Cortex of kidney (tissue), 1 donor: ENCODE data around the gene PRPF8.

Experiments used
- DNase-seq: peaks from one replicate; lab custom pipeline; 2025; lab: John Stamatoyannopoulos, UW

Gene PRPF8

DNA sequence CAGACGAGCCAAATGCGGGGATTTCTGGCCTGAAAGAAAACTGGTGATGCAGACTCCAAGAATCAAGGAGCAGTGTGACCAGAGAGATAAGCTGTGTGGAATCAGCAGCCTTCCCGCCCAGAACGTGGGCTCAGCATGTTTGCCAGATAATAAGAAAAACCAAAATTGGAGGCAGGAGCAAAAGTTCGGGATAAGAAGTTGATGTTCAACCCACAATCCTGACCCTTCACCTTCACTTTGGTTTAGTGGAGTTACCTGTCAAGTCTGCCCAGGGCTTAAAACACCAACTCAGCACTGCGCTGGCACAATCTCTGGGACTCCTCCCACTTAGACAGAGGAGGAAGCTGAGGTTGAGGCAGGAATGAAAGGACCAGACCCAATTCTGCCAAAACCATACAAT, 59.1 kb downstream of the PRPF8 start:
- DNase-seq = no peak

DNA sequence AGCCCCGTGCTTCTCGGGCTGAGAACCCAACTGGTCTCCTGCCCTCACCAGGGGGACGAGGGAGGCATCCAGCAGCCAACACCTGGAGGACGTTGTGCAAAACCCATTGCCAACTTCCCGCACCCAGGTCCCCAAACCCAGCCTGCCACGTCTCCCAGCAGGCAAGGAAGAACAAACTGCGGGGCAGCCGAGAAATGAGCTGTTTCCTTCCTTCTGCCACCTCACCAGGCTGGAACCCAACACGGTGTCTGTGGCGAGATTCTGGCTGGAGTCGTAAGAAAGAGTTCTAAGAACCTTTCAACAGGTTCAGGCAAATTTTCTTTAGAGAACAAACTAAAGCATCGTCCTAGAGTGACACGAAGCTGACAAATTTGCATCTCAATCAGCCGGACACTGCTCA, 59.6 kb downstream of the PRPF8 start:
- DNase-seq = no peak

DNA sequence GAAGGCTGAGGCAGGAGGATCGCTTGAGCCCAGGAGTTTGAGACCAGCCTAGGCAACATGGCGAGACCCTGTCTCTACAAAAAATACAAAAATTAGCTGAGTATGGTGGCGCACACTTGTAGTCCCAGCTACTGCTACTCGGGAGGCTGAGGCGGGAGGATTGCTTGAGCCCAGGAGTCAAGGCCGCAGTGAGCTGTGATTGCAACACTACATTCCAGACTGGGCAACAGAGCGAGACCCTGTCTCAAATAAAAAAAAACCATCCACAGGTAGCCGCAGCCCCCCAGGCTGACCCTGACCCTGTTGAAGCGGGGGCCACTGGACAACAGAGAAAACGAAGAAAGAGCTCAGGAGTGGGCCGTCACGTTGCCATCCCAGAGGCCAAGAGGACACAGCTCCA, 60.0 kb downstream of the PRPF8 start:
- no peak for DNase-seq

DNA sequence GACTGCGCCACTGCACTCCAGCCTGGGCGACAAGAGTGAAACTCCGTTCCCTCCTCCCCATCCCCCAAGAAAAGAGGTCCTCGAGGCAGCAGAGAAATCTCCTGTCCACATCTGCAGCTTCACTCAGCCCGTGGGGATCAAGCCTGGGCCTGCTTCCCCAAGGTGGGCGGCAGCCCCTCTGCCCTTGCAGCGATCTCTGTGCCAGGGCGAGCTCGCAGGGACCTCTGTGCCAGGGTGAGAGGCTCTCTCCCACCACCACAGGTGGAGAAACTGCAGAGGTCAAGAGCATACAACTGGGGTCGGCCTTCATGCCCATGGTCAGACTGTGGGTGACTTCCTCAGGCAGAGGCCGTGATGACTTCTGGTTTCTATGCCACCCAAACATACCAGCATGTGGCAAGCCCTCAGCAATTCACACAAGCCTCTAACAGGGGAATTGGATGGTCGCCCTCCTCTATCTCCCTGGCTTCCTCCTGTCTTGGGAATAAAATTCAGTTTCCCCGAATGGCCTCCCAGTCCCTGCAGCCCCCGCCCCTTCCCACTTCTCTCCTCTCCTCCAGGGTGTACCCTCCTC, 61.5 kb downstream of the PRPF8 start:
- DNase-seq = no peak

DNA sequence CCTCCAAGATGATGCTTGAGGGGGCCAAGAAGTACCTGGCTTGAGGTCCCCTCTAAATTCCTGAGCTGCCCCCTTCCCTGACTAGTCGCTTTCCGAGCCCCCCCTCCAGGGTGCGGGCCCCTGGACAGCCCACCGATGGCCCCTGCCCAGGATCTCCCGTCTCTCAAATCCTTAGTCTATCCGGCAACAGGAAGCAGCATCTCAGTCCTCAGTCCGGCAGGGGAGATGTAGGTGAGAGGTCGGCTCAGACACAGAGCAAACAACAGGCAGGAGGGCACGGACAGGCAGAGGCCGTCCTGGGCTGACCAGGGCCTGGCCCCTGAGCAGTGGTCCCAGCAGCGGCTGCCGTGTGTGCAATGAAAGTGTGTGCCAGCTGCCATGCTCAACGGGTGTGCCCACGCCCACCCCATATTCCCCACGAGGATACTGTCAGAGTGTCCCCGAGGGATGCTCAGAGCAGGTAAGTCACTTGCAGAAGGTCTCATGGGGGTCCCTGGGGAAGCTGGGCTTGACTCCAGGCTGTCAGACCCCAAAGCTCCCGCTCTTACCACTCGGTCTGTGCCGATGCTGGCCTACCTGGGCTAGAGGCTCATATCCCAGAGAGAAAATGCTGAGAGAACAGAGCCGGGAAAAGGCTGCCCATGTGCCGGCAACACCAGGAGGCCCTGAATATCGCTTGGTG, 63.3 kb downstream of the PRPF8 start:
- no peak for DNase-seq

DNA sequence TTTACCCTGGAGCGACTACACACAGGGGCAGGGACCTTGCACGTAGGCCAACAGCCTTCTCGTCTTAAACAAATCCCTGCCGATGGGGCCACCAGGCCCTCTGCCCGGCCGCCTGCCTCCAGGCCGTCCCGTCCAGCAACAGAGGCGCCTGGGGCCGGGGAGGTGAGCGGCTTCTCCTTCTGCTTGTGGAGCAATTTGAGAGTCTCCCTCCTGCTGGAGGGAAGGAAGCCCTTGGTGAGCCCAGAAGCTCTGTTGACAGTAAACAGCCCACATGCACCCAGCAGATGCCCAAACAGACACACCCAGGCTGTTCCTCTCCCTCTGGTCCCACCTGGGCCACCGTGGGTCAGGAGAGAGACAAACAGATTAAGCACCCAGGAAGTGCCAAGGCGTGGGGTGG, 64.2 kb downstream of the PRPF8 start:
- DNase-seq = no peak

DNA sequence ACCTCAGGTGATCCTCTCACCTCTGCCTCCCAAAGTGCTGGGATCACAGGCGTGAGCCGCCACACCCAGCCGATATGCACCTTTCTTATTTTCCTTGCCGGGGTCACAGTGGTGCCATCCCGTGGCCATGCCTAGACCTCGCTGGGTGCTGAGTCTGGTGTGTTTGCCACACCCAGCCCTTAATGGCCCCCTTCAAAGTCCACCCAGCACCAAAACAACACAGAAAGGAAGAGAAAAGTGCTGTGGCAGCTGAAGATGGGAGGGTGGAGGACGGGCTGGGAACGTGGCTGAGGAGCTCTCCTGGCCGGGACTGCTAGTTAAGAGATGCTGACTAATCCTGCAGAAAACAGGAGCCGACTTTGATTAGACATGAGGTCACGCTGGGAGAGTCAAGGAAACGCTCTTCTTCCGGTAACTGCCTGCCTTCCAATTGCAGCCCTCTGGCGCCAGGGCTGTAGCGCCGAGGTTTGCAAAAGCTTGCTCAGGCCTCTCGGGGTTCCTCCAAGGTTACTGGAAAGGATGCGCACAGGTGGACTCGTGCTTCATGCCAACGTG, 67.0 kb downstream of the PRPF8 start:
- DNase-seq = no peak

DNA sequence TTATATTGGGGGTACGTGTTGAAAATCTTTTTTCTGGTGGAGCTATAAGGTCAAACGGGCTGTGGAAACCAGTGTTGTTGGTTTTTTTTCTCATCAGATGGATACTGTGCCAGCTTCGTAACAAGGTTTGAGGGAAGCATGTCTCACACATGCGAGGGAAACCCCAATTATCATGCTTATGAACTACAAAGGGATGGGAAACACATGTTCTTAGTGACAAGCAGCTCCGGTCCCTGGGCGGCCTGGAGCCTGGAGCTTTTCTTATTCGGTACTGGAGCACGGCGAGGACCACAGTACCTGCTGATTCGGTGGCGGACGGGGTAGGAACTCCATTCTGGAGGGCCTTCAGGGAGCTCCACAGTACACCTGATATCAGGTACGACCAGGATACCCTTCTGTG, 68.6 kb downstream of the PRPF8 start:
- no peak for DNase-seq

DNA sequence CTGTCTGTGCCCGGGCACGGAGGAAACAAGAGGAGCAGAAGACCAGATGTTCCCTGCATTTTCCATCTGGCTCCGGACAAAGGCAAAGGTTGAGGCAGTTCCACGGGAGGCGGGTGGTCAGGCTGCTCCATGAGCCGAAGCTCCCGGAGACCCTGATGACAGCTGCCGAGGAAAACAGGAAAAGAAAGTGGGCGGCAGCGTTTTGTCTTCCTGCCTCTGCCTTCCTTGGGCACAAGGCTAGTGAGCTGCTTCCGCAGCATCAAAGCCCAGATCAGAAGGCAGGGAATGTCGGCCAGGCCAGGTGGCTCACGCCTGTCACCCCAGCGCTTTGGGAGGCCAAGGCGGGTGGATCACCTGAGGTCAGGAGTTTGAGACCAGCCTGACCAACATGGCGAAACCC, 72.3 kb downstream of the PRPF8 start:
- no peak for DNase-seq

DNA sequence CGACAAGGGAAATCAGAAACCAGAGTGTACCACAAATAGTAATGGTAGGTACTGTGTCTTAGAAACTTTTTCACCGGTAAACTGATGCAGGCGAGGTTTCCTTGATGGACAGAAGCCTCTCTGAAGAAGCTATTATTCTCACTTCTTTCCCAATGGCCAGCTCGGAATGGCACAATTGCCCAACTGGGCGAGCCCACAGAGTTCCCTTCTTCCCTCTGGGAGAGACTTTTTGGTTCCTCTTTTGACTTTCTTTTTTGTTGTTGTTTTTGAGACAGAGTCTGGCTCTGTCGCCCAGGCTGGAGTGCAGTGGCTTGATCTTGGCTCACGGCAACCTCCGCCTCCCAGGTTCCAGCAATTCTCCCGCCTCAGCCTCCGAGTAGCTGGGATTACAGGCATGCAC, 73.0 kb downstream of the PRPF8 start:
- no peak for DNase-seq

DNA sequence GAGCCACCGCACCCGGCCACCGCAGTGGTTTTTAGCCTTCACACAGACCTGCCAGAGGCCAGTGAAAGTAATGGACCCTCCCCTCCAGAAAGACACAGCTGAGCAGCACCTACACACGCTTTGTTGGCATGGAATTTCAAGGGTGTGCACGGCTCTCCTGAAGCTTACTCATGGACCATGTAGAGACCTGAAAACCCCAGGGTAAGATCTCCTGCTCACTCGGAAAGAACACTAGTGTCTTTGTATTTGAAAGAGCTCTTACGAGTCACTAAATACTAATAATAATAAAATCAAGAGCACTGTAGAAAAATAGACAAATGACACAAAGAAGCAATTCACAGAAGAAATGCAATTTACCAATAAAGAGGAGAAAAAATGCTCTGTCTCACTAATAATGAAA, 76.0 kb downstream of the PRPF8 start:
- DNase-seq = no peak

DNA sequence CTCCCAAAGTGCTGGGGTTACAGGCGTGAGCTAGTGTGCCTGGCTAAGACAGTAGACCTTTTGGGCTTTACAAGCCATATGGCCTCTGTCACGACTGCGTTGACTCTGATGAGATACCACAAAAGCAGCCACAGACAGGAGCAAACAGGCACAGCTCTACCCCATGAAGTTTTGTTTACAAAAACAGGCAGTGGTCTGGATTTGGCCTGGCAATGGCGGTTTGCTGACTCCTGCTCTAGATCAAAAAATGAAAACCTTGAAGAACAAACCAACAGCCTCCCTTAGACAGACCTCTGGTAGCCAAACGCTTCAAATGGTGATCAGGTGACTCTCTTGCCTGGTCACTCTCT, 76.7 kb downstream of the PRPF8 start:
- no peak for DNase-seq

DNA sequence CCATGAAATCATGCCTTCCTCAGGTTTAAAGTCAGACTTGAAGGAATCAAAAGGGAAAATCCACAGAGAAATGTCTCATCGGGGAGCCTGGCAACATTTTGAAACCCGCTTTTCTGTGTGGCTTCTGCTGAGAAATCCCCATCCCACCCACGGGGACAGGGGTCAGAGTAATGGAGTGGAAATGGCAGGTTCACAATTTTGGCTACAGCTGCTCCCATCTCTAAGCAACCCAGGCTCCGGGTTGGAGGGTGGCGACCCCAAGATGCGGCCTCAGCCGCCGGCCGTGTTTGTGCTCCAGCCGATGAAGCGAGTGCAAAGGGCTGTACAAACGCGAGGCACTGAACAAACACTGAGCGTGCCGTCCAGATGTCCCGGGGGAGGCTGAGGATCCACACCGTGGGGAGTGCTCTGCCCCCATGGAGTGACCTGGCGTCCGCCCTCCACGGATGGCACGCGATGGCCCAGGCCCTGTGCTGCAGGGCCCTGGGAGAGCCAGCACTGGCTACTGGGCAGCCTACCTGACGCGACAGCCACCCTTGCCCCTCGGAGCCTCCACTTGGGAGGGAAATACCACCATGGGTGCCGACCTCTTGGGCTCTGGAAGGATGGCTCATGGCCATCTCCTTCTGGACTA, 78.2 kb downstream of the PRPF8 start:
- no peak for DNase-seq

DNA sequence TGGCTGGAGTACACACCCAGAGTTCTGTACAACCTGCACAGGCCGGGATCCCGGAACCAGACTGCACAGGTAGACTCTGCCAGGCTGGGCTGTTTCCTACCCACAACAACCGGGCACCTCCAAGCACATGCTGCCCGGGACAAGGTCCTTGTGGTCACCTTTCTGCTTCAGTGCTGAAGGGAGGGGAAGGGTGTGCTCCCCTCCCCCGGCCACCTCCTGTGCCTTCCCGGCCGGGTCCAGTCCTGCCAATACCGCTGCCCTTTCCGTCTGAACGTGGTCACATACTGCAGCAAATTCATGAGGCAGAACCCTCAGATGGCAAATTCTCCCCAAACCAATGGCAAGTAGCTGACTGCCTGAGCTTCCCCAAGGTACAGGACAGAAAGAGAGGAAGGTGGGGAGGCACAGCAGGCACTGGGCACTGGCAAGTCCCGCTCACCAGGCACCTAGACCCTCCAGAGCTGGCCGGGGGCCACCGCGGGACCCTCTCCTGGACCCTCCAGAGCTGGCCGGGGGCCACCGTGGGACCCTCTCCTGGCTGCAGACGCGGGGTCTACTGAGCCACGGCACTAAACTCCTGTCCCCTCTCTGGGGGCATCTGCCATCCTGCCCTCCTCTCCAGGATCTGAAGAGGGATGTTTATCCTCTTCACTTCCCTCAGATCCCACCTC, 78.9 kb downstream of the PRPF8 start:
- DNase-seq = no peak

DNA sequence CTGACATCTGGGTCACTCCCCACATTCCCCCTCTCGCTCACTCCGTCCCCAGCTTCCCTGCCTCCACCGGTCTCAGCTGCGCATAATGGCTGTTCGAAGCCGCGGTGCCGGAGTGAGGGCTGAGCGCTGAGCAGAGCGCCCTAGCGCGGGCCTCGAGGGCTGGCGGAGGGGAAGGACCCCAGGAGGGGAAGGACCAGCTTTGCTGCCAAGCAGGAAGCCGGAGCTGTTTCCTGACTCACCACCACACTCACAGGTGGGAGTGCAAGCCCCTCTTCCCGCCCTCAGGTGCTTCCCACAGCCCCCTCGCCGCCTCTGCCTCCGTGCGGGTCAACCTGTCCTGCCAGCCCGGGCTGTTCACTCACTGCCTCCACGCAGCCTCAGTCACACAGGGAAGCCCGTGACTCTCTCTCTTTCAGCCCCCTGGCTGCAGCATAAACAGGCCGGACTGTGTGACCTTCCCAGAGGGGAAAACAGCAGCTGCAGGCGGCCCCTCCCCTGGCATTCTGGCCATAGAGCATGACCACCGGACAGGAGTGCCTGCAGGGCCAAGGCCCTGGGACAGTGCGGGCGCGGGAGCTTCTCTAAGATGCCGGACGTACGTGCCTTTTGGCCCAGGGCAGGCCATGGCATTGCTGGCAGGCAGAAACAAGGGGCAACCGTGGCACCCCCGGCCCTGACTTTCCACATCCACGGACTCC, 79.7 kb downstream of the PRPF8 start:
- DNase-seq = no peak

DNA sequence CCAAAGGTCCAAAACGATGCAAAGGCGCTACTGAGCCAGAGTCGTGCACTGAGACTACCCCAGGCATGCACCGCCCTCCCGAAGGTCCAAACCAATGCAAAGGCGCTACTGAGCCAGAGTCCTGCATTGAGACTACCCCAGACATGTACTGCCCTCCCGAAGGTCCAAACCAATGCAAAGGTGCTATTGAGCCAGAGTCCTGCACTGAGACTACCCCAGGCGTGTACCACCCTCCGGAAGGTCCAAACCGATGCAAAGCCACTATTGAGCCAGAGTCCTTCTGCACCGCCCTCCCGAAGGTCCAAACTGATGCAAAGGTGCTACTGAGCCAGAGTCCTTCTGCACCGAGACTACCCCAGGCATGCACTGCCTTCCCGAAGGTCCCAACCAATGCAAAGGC, 83.1 kb downstream of the PRPF8 start:
- DNase-seq = no peak
